Right atrium auricular region (tissue), 2 donors: ENCODE results near the gene SLC39A3. TPM values are rescaled to one million over a fixed set of nuclear protein-coding genes. Genes with fewer than 3 reads are reported as not detected.

ENCODE experiments used
- DNase-seq: peaks from one replicate; pipeline ENCODE4 v3.0.0-alpha.2; 2019; ENCODE audit warnings: low spot score
- H3K27ac ChIP-seq, 2 donors: fragments of 200-600 bp; sonication (generic); 1 replicate in 1 of 2; 2 replicates in 1 of 2; pipeline ENCODE4 v1.5.1; 2016 to 2019
- H3K27me3 ChIP-seq, 2 donors: fragments of 200-600 bp; sonication (generic); one replicate each; pipeline versions ENCODE4 v1.5.1 to v1.6.0; 2017 to 2019
- H3K36me3 ChIP-seq: fragments of 200-600 bp; sonication (generic); one replicate; pipeline ENCODE4 v1.5.1; 2016
- H3K4me1 ChIP-seq, 2 donors: fragments of 200-600 bp; sonication (generic); one replicate each; pipeline versions ENCODE4 v1.5.1 to v1.6.0; 2017 to 2019
- H3K4me3 ChIP-seq, 2 donors: fragments of 200-600 bp; sonication (generic); 1 replicate in 1 of 2; 2 replicates in 1 of 2; pipeline ENCODE4 v1.5.1; 2017 to 2019; ENCODE audit warnings: mild to moderate bottlenecking in 1 of 2, moderate library complexity in 1 of 2
- H3K9me3 ChIP-seq, 2 donors: fragments of 200-600 bp; sonication (generic); one replicate each; pipeline ENCODE4 v1.5.1; 2019
- total RNA-seq, 2 donors: library from RNA; depleted of rRNA; stranded (reverse); fragments of >200 nt; gene quantifications; one replicate each; pipeline ENCODE4 v1.1.0, GENCODE V29; 2016
- TF ChIP-seq, protein P1 (sequence below), 2 donors: fragments of 200-600 bp; sonication (generic); IDR thresholded peaks; one replicate each; pipeline ENCODE4 v1.5.1; 2019; ENCODE audit warnings: antibody characterized with exemption in 2 of 2

The SLC39A3 gene
- total RNA-seq, 2 donors from 2014 or later = 22.9 to 38.0 TPM

DNA sequence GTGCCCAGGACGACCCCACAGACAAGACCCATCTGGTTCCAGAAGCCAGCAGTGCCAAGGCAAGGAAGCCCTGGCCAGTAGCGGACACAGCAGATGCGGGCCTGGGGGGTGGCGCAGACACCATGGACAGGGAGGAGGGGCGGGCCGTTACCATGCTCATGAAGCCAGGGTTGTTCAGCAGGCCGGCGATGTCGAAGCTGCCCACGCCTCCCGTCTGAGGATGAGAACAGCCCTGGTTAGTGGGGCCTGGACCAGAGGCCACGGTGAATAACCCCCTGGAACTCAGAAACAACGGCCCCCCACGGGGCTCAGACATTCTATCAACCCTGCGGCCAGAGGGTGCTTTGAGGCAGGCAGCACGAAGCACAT is 21.5 kb upstream of the SLC39A3 start:
- no peaks in the 10 kb centered on the region for H3K4me1 ChIP-seq
- TF ChIP-seq, protein P1, sequence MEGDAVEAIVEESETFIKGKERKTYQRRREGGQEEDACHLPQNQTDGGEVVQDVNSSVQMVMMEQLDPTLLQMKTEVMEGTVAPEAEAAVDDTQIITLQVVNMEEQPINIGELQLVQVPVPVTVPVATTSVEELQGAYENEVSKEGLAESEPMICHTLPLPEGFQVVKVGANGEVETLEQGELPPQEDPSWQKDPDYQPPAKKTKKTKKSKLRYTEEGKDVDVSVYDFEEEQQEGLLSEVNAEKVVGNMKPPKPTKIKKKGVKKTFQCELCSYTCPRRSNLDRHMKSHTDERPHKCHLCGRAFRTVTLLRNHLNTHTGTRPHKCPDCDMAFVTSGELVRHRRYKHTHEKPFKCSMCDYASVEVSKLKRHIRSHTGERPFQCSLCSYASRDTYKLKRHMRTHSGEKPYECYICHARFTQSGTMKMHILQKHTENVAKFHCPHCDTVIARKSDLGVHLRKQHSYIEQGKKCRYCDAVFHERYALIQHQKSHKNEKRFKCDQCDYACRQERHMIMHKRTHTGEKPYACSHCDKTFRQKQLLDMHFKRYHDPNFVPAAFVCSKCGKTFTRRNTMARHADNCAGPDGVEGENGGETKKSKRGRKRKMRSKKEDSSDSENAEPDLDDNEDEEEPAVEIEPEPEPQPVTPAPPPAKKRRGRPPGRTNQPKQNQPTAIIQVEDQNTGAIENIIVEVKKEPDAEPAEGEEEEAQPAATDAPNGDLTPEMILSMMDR (IDR thresholded peaks at IDR 0.05) = no peak
- H3K27me3 ChIP-seq = no peaks in the 10 kb centered on the region
- DNase-seq = no peak
- H3K9me3 ChIP-seq = no peaks in the 10 kb centered on the region
- no peak overlapping the region for H3K4me3 ChIP-seq
- H3K36me3 ChIP-seq = peaks cover 88% of the 10 kb centered on the region
- H3K27ac ChIP-seq = no peak overlapping the region

DNA sequence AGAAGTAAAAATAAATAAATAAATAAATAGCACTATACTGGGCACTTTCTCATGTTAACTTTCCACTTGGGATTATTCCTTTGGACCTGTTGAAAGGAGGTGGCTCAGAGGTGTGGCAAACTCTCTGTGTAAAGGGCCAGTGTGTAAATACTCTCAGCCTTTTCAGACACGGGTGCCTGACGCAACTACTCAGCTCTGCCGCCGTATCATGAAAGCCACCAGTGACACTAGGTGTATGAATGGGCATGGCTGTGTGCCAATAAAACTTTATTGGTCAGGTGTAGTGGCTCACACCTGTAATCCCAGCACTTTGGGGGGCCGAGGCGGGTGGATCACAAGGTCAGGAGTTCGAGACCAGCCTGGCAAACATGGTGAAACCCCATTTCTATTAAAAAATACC is 20.1 kb upstream of the SLC39A3 start:
- H3K9me3 ChIP-seq = no peaks in the 10 kb centered on the region
- DNase-seq = no peak
- no peaks in the 10 kb centered on the region for H3K4me1 ChIP-seq
- TF ChIP-seq, protein P1 (IDR thresholded peaks at IDR 0.05) = no peak
- no peaks in the 10 kb centered on the region for H3K27me3 ChIP-seq
- H3K4me3 ChIP-seq = no peak overlapping the region
- no peak overlapping the region for H3K27ac ChIP-seq
- H3K36me3 ChIP-seq = peaks cover 88% of the 10 kb centered on the region

DNA sequence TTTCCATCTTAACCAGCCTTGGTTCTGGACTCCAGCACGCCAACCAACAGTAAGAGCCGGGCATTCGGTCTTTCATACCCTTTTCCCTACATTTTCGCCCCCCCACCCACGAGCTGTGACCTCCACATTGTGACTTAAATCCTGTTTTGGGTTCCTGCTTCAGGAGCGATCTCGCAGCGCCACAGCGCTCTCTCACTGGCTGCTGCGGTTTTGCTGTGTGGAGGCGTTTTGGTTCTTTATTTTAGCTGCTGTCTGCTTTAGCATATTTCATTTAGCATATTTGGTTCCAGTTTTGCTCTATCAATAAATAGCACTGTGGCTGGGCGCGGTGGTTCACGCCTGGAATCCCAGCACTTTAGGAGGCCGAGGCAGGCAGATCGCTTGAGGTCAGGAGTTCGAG is 19.5 kb upstream of the SLC39A3 start:
- TF ChIP-seq, protein P1 (IDR thresholded peaks at IDR 0.05) = no peak
- no peak overlapping the region for H3K4me3 ChIP-seq
- no peak overlapping the region for H3K27ac ChIP-seq
- H3K4me1 ChIP-seq = no peaks in the 10 kb centered on the region
- peaks cover 88% of the 10 kb centered on the region for H3K36me3 ChIP-seq
- H3K9me3 ChIP-seq = no peaks in the 10 kb centered on the region
- no peaks in the 10 kb centered on the region for H3K27me3 ChIP-seq
- DNase-seq = no peak

DNA sequence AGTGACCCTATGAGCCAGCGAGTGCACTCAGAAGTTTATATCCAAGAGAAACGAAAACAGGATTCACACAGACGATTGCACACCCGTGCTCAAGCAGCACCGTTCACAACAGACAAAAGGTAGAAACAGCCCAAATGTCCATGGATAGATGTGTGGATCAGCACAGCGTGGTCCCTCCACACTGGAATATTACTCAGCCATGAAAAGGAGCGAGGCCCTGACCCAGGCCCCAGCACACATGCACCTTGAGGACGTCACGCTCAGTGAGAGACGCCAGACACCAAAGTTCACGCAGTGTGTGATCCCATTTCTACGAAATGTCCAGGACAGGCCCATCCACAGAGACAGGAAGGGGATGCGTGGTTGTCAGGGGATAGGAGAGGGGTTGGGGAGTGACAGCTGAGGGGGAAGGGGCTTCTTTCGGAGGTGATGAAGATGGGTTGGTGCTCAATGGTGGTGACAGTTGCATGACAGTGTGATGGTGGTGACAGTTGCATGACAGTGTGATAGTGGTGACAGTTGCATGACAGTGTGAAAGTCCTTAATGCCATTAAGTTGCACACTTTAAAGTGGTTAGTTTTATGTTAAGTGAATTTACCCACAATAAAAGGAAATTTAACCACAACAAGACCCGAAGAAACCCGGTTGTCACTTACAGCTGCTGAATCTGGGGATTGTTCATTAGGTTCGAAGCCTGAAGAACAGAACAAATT is 18.9 kb upstream of the SLC39A3 start:
- no peaks in the 10 kb centered on the region for H3K27me3 ChIP-seq
- no peak overlapping the region for H3K27ac ChIP-seq
- peaks cover 84% of the 10 kb centered on the region for H3K36me3 ChIP-seq
- no peaks in the 10 kb centered on the region for H3K4me1 ChIP-seq
- no peak for DNase-seq
- H3K4me3 ChIP-seq = no peak overlapping the region
- H3K9me3 ChIP-seq = no peaks in the 10 kb centered on the region
- TF ChIP-seq, protein P1 (IDR thresholded peaks at IDR 0.05) = no peak

DNA sequence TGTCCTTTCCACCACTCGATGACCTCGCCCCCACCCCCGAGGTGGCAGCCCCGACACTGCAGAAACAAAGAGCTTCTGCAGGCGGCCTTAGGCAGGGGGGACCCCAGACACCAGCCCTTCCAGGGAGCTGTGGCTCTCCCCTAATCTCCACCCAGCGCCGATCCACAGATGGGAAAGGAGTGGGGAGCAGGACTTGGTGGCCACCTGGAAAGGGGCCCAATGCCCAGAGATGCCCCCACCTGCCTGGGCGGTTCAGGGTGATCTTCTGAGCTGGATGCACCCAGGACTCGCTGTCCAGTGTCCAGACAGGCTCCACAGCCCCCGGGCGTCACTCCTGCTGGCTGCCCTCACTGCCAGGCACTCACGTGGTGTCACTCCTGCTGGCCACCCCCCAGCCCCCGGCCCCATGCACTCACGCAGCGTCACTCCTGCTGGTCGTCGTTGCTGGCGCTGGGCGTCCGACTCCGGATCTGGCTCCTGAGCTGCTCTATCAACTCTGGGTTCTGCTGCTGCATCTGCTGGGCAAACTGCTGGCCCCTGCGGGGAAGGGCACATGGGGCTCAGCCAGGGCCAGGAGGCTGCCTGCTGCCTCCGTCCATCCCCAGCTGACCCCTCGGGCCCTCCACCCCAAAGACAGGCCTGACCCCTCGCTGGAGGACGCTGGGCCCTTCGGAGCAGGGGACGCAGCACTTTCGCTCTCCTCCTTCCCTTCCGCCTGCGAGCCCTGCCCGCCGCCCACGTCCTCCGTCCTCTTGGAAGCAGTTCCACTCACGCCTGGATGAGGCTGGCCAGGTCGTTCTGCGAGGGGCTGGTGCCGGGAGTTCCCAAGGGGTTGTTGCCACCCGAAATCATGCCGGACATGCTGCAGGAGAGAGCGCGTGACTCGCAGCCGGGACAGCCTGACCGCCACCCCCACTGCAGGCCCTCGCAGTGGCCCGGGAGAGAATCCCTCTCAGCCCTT is 17.4 kb upstream of the SLC39A3 start:
- Histone ChIP-seq H3K36me3 (peaks cover 69% of the 10 kb centered on the region), H3K27ac (no peak overlapping the region), H3K27me3 (no peaks in the 10 kb centered on the region), H3K4me1 (no peaks in the 10 kb centered on the region), H3K9me3 (no peaks in the 10 kb centered on the region), H3K4me3 (no peak overlapping the region)
- no peak for DNase-seq
- TF ChIP-seq, protein P1 (IDR thresholded peaks at IDR 0.05) = no peak
